Uterus (tissue), 4 donors: ENCODE data around the gene NIPBL. TPM values are rescaled to one million over a fixed set of nuclear protein-coding genes. Genes with fewer than 3 reads are reported as not detected.

Experiments
- DNase-seq, 2 donors: peaks; one replicate each; pipeline ENCODE4 v3.0.0-alpha.2; 2019 to 2020
- H3K27ac ChIP-seq, 2 donors: fragments of 200-600 bp; sonication (generic); 1 replicate in 1 of 2; 2 replicates in 1 of 2; pipeline ENCODE4 v1.5.1; 2016 to 2018
- H3K27me3 ChIP-seq, 2 donors: fragments of 200-600 bp; sonication (generic); one replicate each; pipeline ENCODE4 v1.5.1; 2018 to 2019; ENCODE audit warnings: control low read depth in 1 of 2
- H3K36me3 ChIP-seq, 2 donors: fragments of 200-600 bp; sonication (generic); one replicate each; pipeline ENCODE4 v1.5.1; 2019; ENCODE audit warnings: control low read depth in 1 of 2
- H3K4me1 ChIP-seq, 2 donors: fragments of 200-600 bp; sonication (generic); one replicate each; pipeline ENCODE4 v1.5.1; 2018 to 2019; ENCODE audit warnings: control low read depth in 1 of 2
- H3K4me3 ChIP-seq, 2 donors: fragments of 200-600 bp; sonication (generic); 1 replicate in 1 of 2; 2 replicates in 1 of 2; pipeline ENCODE4 v1.5.1; 2018 to 2019; ENCODE audit warnings: mild to moderate bottlenecking in 1 of 2
- H3K9me3 ChIP-seq, 2 donors: fragments of 200-600 bp; sonication (generic); one replicate each; pipeline ENCODE4 v1.5.1; 2019; ENCODE audit warnings: control low read depth in 1 of 2
- CTCF ChIP-seq, 4 experiments: fragments of 200-600 bp in 2 of 4; fragments of 450-650 bp in 2 of 4; sonication (generic) in 2 of 4; IDR thresholded peaks; one replicate each; pipeline ENCODE4 v1.5.1; 2016 to 2019; ENCODE audit warnings: antibody characterized with exemption in 4 of 4, mild to moderate bottlenecking in 2 of 4, moderate library complexity in 1 of 4
- POLR2A ChIP-seq, 2 donors: fragments of 450-650 bp; IDR thresholded peaks; one replicate each; pipeline ENCODE4 v1.6.1; 2016; ENCODE audit warnings: antibody characterized with exemption in 2 of 2, mild to moderate bottlenecking in 1 of 2, moderate library complexity in 1 of 2
- intact Hi-C: fragments of 100-400 bp; cut with DNase I; formaldehyde crosslinking; loops from one replicate; pipeline ENCODE4 v1.15.1; 2023; ENCODE audit warnings: low total_unique reads
- total RNA-seq, 4 donors: library from RNA; depleted of rRNA in 3 of 4; stranded (reverse); fragments of >200 nt in 3 of 4; gene quantifications; one replicate each; pipeline versions ENCODE4 v1.1.0 to v1.2.4, GENCODE V29; 2014 to 2023
- donor health status: DM: yes; HTN: yes; CAD: no.

Gene NIPBL
- total RNA-seq, 4 donors from 2014 or later: 49.7 to 108 (median 72.4) TPM

- H3K4me1 ChIP-seq: no peaks in the 10 kb centered on the region
- DNase-seq: no peak
- no peaks in the 10 kb centered on the region for H3K36me3 ChIP-seq
- H3K4me3 ChIP-seq: no peak overlapping the region
- intact Hi-C loops: no loop called here
- H3K9me3 ChIP-seq: no peaks in the 10 kb centered on the region
- no peaks in the 10 kb centered on the region for H3K27me3 ChIP-seq
- TF ChIP-seq POLR2A (IDR thresholded peaks at IDR 0.05): no peak
- no peak for TF ChIP-seq CTCF (IDR thresholded peaks at IDR 0.05)
- H3K27ac ChIP-seq: no peak overlapping the region
These were observed 63.6 kb downstream of the NIPBL start for GRCh38 chr5:36939969-36940858.

GRCh38 chr5:36943584-36943983 is 67.0 kb downstream of the NIPBL start:
- no peaks in the 10 kb centered on the region for H3K9me3 ChIP-seq
- no peaks in the 10 kb centered on the region for H3K27me3 ChIP-seq
- no peaks in the 10 kb centered on the region for H3K36me3 ChIP-seq
- no peak overlapping the region for H3K27ac ChIP-seq
- no peak overlapping the region for H3K4me3 ChIP-seq
- intact Hi-C loops: no loop called here
- TF ChIP-seq CTCF (IDR thresholded peaks at IDR 0.05): no peak
- H3K4me1 ChIP-seq: peaks cover 0 to 6% of the 10 kb centered on the region in 2 donors
- DNase-seq: no peak

- peaks cover 0 to 6% of the 10 kb centered on the region in 2 donors for H3K4me1 ChIP-seq
- no peaks in the 10 kb centered on the region for H3K9me3 ChIP-seq
- no peak for DNase-seq
- no peak overlapping the region for H3K4me3 ChIP-seq
- no peak overlapping the region for H3K27ac ChIP-seq
- TF ChIP-seq POLR2A (IDR thresholded peaks at IDR 0.05) (no peak), CTCF (IDR thresholded peaks at IDR 0.05) (no peak)
- no peaks in the 10 kb centered on the region for H3K27me3 ChIP-seq
- no peaks in the 10 kb centered on the region for H3K36me3 ChIP-seq
- intact Hi-C loops: no loop called here
These were observed 67.5 kb downstream of the NIPBL start for GRCh38 chr5:36944024-36944423.

- intact Hi-C loops: no loop called here
- H3K36me3 ChIP-seq: no peaks in the 10 kb centered on the region
These were observed 68.1 kb downstream of the NIPBL start for GRCh38 chr5:36944607-36945225.

More at GRCh38 chr5:36944607-36945225, 68.1 kb downstream of the NIPBL start:
- Histone ChIP-seq H3K9me3 (no peaks in the 10 kb centered on the region), H3K27ac (no peak overlapping the region), H3K4me1 (peaks cover 0 to 6% of the 10 kb centered on the region in 2 donors), H3K27me3 (no peaks in the 10 kb centered on the region), H3K4me3 (no peak overlapping the region)
- TF ChIP-seq POLR2A (IDR thresholded peaks at IDR 0.05): no peak
- TF ChIP-seq CTCF (IDR thresholded peaks at IDR 0.05): peak in 3 of 4 experiments; percentile 13 to 51 (median 23)
- DNase-seq: no peak
